A549 (cell line): ENCODE data around the gene CFHR1. TPM values are rescaled to one million over a fixed set of nuclear protein-coding genes. Genes with fewer than 3 reads are reported as not detected.

Experiments used
- ATAC-seq, 2 experiments: fragments of 200-7000 bp in 1 of 2; fragments of >200 bp in 1 of 2; cut with Nextera tagmentation in 1 of 2; cut with Tn5 transposase in 1 of 2; 3 replicates each; pipeline versions ENCODE4 v1.8.0 to v1.9.1; 2018 to 2020; ENCODE audit warnings: mild to moderate bottlenecking in 1 of 2, moderate library complexity in 1 of 2
- CTCF ChIA-PET: fragments of 300-600 bp; sonication (Branson Sonifier 250); formaldehyde crosslinking; extraction: SDS; loops from one replicate; lab custom pipeline; 2021; ENCODE audit warnings: antibody characterized with exemption, inconsistent platforms; lab: Yijun Ruan, JAX
- POLR2A ChIA-PET: fragments of 350-600 bp; formaldehyde crosslinking; extraction: SDS; loops from one replicate; lab custom pipeline; 2021; ENCODE audit warnings: antibody characterized with exemption, inconsistent platforms; lab: Yijun Ruan, JAX
- DNase-seq, 2 experiments: peaks; one replicate each; pipeline versions ENCODE4 v3.0.0 to v3.0.0-alpha.2; 2011 to 2016; ENCODE audit warnings: low read depth in 1 of 2, low spot score in 1 of 2
- FAIRE-seq: peaks from 2 replicates; lab custom pipeline; 2011; peaks lifted over from hg19 to GRCh38; lab: Jason Lieb, UNC
- H3K27ac ChIP-seq, 2 experiments: fragments of >200 bp; sonication (Bioruptor Twin); formaldehyde crosslinking; 3 replicates each; pipeline ENCODE4 v1.5.1; 2016 to 2017
- H3K4me1 ChIP-seq: fragments of >200 bp; sonication (Bioruptor Twin); formaldehyde crosslinking; 3 replicates; pipeline ENCODE4 v1.6.1; 2016
- H3K4me2 ChIP-seq: fragments of >200 bp; sonication (Bioruptor Twin); formaldehyde crosslinking; 3 replicates; pipeline ENCODE4 v1.6.1; 2016
- H3K4me3 ChIP-seq: fragments of >200 bp; sonication (Bioruptor Twin); formaldehyde crosslinking; 3 replicates; pipeline ENCODE4 v1.5.1; 2016
- H3K9me3 ChIP-seq: fragments of >200 bp; sonication (Bioruptor Twin); formaldehyde crosslinking; 3 replicates; pipeline ENCODE4 v1.6.1; 2016
- BHLHE40 ChIP-seq: IDR thresholded peaks from 2 replicates; pipeline ENCODE4 v1.6.1; 2012; ENCODE audit warnings: low read depth, low read length, inconsistent platforms
- E2F6 ChIP-seq: IDR thresholded peaks from 2 replicates; pipeline ENCODE4 v1.6.1; 2012; ENCODE audit warnings: low read depth, borderline replicate concordance
- EP300 ChIP-seq, 2 experiments: fragments of >200 bp; sonication (Bioruptor Twin); formaldehyde crosslinking; IDR thresholded peaks; 2 replicates in 1 of 2; 3 replicates in 1 of 2; pipeline ENCODE4 v1.6.1; 2016 to 2017
- ESRRA ChIP-seq: fragments of 150-350 bp; IDR thresholded peaks from 2 replicates; pipeline ENCODE4 v1.6.1; 2014; ENCODE audit warnings: mild to moderate bottlenecking, low read length, borderline replicate concordance
- FOSB ChIP-seq: fragments of 250-450 bp; sonication (Bioruptor Pico); IDR thresholded peaks from 2 replicates; pipeline ENCODE4 v1.5.0; 2020; ENCODE audit warnings: mild to moderate bottlenecking, moderate library complexity
- FOSL2 ChIP-seq, 2 experiments: fragments of 450-650 bp in 1 of 2; fragments of >200 bp in 1 of 2; sonication (Bioruptor Twin) in 1 of 2; formaldehyde crosslinking; IDR thresholded peaks; 2 replicates each; pipeline versions ENCODE4 v1.5.0 to v1.6.1; 2016 to 2020; ENCODE audit warnings: mild to moderate bottlenecking in 1 of 2, moderate library complexity in 1 of 2
- HEYL ChIP-seq: fragments of 250-450 bp; sonication (Bioruptor Pico); IDR thresholded peaks from 2 replicates; pipeline ENCODE4 v1.8.0; 2021; ENCODE audit warnings: mild to moderate bottlenecking, moderate library complexity
- HOXA7 ChIP-seq: fragments of 250-450 bp; sonication (Bioruptor Pico); IDR thresholded peaks from 2 replicates; pipeline ENCODE4 v1.5.0; 2020; ENCODE audit warnings: mild to moderate bottlenecking, moderate library complexity
- JUN ChIP-seq, 2 experiments: fragments of >200 bp; sonication (Bioruptor Twin); formaldehyde crosslinking; IDR thresholded peaks; 2 replicates in 1 of 2; 3 replicates in 1 of 2; pipeline ENCODE4 v1.6.1; 2016 to 2017
- JUNB ChIP-seq: fragments of >200 bp; sonication (Bioruptor Twin); formaldehyde crosslinking; IDR thresholded peaks from 2 replicates; pipeline ENCODE4 v1.6.1; 2016
- KDM1A ChIP-seq: fragments of 200-600 bp; sonication (generic); IDR thresholded peaks from 2 replicates; pipeline ENCODE4 v1.6.1; 2016; ENCODE audit warnings: low read depth, mild to moderate bottlenecking
- MAFK ChIP-seq: fragments of 450-650 bp; IDR thresholded peaks from 2 replicates; pipeline ENCODE4 v1.6.1; 2014; ENCODE audit not compliant: partially characterized antibody
- MAX ChIP-seq: IDR thresholded peaks from 2 replicates; pipeline ENCODE4 v1.6.1; 2012
- MAZ ChIP-seq: fragments of 150-350 bp; IDR thresholded peaks from 2 replicates; pipeline ENCODE4 v1.6.1; 2014; ENCODE audit warnings: antibody characterized with exemption, low read depth, low read length, borderline replicate concordance
- MYC ChIP-seq: IDR thresholded peaks from 2 replicates; pipeline ENCODE4 v1.6.1; 2012; ENCODE audit warnings: mild to moderate bottlenecking, inconsistent platforms, low read length, improper control_type of control experiment, borderline replicate concordance
- NFE2L2 ChIP-seq: fragments of 150-350 bp; conservative IDR thresholded peaks from 2 replicates; pipeline ENCODE4 v1.6.1; 2014; ENCODE audit warnings: low read length
- PHF8 ChIP-seq: fragments of 200-600 bp; sonication (generic); IDR thresholded peaks from 2 replicates; pipeline ENCODE4 v1.6.1; 2016; ENCODE audit warnings: low read depth, mild to moderate bottlenecking, antibody characterized with exemption, moderate library complexity, borderline replicate concordance
- POLR2AphosphoS2 ChIP-seq: conservative IDR thresholded peaks from 2 replicates; pipeline ENCODE4 v1.6.1; 2012; ENCODE audit warnings: low read length, improper control_type of control experiment, inconsistent platforms
- USF2 ChIP-seq: fragments of 450-650 bp; IDR thresholded peaks from 2 replicates; pipeline ENCODE4 v1.6.1; 2014; ENCODE audit warnings: antibody characterized with exemption
- ZNF302 ChIP-seq: fragments of 250-450 bp; sonication (Bioruptor Pico); IDR thresholded peaks from 2 replicates; pipeline ENCODE4 v1.9.0; 2021; ENCODE audit warnings: inconsistent platforms, mild to moderate bottlenecking, moderate library complexity
- ZSCAN20 ChIP-seq: fragments of 250-450 bp; sonication (Bioruptor Pico); IDR thresholded peaks from 2 replicates; pipeline ENCODE4 v1.8.0; 2022; ENCODE audit warnings: mild to moderate bottlenecking, moderate library complexity
- WGBS: methylation state at CpG from one replicate; pipeline ENCODE4 v1.1.6; 2017; ENCODE audit errors: missing lambda C conversion rate; 5-methylcytosine and 5-hydroxymethylcytosine counted together
- polyA plus RNA-seq, 4 experiments: library from polyadenylated mRNA; depleted of rRNA in 3 of 4; stranded (reverse); fragments of >200 nt; fragmentation: RNase III in 1 of 4; extraction: RNeasy Plus Mini Kit Qiagen cat#74134 plus additional on column Dnase treatment in 1 of 4; gene quantifications; 2 replicates in 3 of 4; 3 replicates in 1 of 4; pipeline ENCODE4 v1.2.3, GENCODE V29; 2011 to 2017
- TF ChIP-seq, protein P1 (sequence below): fragments of >200 bp; sonication (Bioruptor Twin); formaldehyde crosslinking; IDR thresholded peaks from 3 replicates; pipeline ENCODE4 v1.5.1; 2016
- TF ChIP-seq, protein P2 (sequence below): fragments of >200 bp; sonication (Bioruptor Twin); formaldehyde crosslinking; IDR thresholded peaks from 2 replicates; pipeline ENCODE4 v1.6.1; 2016

The CFHR1 gene
- polyA plus RNA-seq, 2 of the 4 experiments (the other 2 are of a cell fraction), result 0.63 to 2.1 TPM

GRCh38 chr1:196860323-196860884 is 40.9 kb downstream of the CFHR1 start:
- Histone ChIP-seq H3K4me2 (no peak overlapping the region), H3K27ac (no peak overlapping the region), H3K9me3 (no peaks in the 10 kb centered on the region), H3K4me3 (no peak overlapping the region), H3K4me1 (no peaks in the 10 kb centered on the region)
- POLR2A ChIA-PET, result no interaction called here
- no peak for DNase-seq
- ATAC-seq, result no peak
- CTCF ChIA-PET, result no interaction called here
- no peak for FAIRE-seq
- 76% methylated on average over 1 of the region's 1 CpG for WGBS
- TF ChIP-seq KDM1A, result no peak
- TF ChIP-seq, all 56 proteins: peak for 0

DNA sequence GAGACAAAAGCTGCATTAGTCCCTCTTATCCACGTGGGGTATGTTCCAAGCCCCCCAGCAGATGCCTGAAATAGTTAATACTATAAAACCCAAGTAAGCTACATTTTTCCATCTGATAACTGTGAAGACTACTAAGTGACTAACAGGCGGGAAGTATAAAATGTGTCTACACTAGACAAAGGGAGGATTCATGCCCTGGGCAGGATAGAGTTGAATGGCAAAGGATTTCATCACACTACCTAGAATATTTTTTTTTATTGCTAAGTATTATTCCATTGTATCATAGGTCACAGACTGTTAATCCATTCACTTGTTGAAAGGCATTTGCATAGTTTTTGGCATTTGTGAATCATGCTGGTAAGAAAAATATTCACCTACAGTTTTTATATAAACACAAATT is 41.9 kb downstream of the CFHR1 start:
- CTCF ChIA-PET, result no interaction called here
- H3K4me3 ChIP-seq, result no peak overlapping the region
- no peak overlapping the region for H3K4me2 ChIP-seq
- no peak overlapping the region for H3K27ac ChIP-seq
- FAIRE-seq, result no peak
- WGBS, result 42% methylated on average over 2 of the region's 2 CpGs
- POLR2A ChIA-PET, result no interaction called here
- no peak for ATAC-seq
- no peaks in the 10 kb centered on the region for H3K9me3 ChIP-seq
- no peak for DNase-seq
- no peak for TF ChIP-seq FOSB (CRISPR knock-in tag)
- no peak for TF ChIP-seq HOXA7 (CRISPR knock-in tag)
- TF ChIP-seq MAZ, result no peak
- TF ChIP-seq JUN (IDR thresholded peaks at IDR 0.05), result no peak
- no peak for TF ChIP-seq NFE2L2
- no peak for TF ChIP-seq HEYL (CRISPR knock-in tag)
- no peak for TF ChIP-seq USF2
- TF ChIP-seq KDM1A, result no peak
- TF ChIP-seq MAFK, result no peak
- TF ChIP-seq, protein P1, sequence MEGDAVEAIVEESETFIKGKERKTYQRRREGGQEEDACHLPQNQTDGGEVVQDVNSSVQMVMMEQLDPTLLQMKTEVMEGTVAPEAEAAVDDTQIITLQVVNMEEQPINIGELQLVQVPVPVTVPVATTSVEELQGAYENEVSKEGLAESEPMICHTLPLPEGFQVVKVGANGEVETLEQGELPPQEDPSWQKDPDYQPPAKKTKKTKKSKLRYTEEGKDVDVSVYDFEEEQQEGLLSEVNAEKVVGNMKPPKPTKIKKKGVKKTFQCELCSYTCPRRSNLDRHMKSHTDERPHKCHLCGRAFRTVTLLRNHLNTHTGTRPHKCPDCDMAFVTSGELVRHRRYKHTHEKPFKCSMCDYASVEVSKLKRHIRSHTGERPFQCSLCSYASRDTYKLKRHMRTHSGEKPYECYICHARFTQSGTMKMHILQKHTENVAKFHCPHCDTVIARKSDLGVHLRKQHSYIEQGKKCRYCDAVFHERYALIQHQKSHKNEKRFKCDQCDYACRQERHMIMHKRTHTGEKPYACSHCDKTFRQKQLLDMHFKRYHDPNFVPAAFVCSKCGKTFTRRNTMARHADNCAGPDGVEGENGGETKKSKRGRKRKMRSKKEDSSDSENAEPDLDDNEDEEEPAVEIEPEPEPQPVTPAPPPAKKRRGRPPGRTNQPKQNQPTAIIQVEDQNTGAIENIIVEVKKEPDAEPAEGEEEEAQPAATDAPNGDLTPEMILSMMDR, result no peak
- no peak for TF ChIP-seq FOSL2 (IDR thresholded peaks at IDR 0.05)
- no peak for TF ChIP-seq FOSL2 (CRISPR knock-in tag; IDR thresholded peaks at IDR 0.05)
- TF ChIP-seq PHF8, result no peak
- TF ChIP-seq POLR2AphosphoS2, result no peak
- TF ChIP-seq MAX, result no peak
- no peak for TF ChIP-seq EP300 (IDR thresholded peaks at IDR 0.05)
- no peak for TF ChIP-seq MYC
- TF ChIP-seq ESRRA, result no peak
- no peak for TF ChIP-seq JUNB
- TF ChIP-seq E2F6, result no peak
- TF ChIP-seq, protein P2, sequence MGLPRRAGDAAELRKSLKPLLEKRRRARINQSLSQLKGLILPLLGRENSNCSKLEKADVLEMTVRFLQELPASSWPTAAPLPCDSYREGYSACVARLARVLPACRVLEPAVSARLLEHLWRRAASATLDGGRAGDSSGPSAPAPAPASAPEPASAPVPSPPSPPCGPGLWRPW, result no peak
- TF ChIP-seq, all 56 proteins: peak for 0
- no peaks in the 10 kb centered on the region for H3K4me1 ChIP-seq

DNA sequence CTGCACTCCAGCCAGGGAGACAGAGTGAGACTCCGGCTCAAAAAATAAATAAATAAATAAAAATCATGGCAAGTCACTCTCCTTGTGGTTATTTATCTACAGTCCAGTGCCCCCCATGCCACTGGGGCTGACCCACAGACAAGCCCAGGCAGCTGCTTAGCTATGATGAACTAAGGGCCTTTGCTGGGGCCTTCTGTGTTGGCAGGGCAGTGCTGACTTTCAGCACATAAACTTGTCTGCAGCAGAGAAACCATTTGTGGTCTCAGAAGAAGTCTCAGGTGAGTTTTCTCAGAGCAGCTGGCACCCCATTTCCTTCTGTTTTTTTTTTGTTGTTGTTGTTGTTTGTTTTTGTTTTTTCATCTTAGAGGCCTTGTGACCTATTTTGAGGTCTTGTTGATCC is 47.4 kb downstream of the CFHR1 start:
- no peak overlapping the region for H3K27ac ChIP-seq
- TF ChIP-seq HEYL (CRISPR knock-in tag) (no peak), BHLHE40 (no peak), NFE2L2 (no peak), MAX (no peak), ZSCAN20 (CRISPR knock-in tag) (no peak), MYC (no peak), ZNF302 (CRISPR knock-in tag) (no peak)
- no peaks in the 10 kb centered on the region for H3K9me3 ChIP-seq
- FAIRE-seq (no peak), DNase-seq (no peak), ATAC-seq (no peak)
- no peak overlapping the region for H3K4me3 ChIP-seq
- POLR2A ChIA-PET, result no interaction called here
- H3K4me1 ChIP-seq, result no peaks in the 10 kb centered on the region
- CTCF ChIA-PET, result no interaction called here
- WGBS, result 67% methylated on average over 1 of the region's 1 CpG
- H3K4me2 ChIP-seq, result no peak overlapping the region
